Spinal cord (tissue), 10 donors: Measurements from ENCODE around the gene TRMT2A. TPM values are rescaled to one million over a fixed set of nuclear protein-coding genes. Genes with fewer than 3 reads are reported as not detected.

Source experiments
- DNase-seq, 6 donors: peaks; one replicate each; pipeline versions ENCODE4 v3.0.0 to v3.0.0-alpha.2; 2013 to 2015; ENCODE audit warnings: low spot score in 6 of 6, low read depth in 4 of 6
- H3K27ac ChIP-seq: one replicate; pipeline ENCODE4 v1.5.1; 2013; ENCODE audit warnings: low read depth, low read length, control low read depth
- H3K27me3 ChIP-seq: one replicate; pipeline ENCODE4 v1.6.1; 2013; ENCODE audit warnings: low read length; ENCODE audit not compliant: control insufficient read depth, insufficient read depth
- H3K36me3 ChIP-seq: one replicate; pipeline ENCODE4 v1.6.1; 2013; ENCODE audit warnings: low read length; ENCODE audit not compliant: control insufficient read depth, insufficient read depth
- H3K4me1 ChIP-seq: one replicate; pipeline ENCODE4 v1.6.1; 2013; ENCODE audit warnings: low read length; ENCODE audit not compliant: control insufficient read depth, insufficient read depth
- H3K4me3 ChIP-seq: one replicate; pipeline ENCODE4 v1.5.1; 2013; ENCODE audit warnings: low read depth, low read length, control low read depth
- H3K9me3 ChIP-seq: one replicate; pipeline ENCODE4 v1.6.1; 2013; ENCODE audit warnings: low read length; ENCODE audit not compliant: control insufficient read depth, insufficient read depth
- whole genome bisulfite sequencing: methylation state at CpG from one replicate; pipeline ENCODE4 v1.1.5; 2013; ENCODE audit warnings: missing lambda C conversion rate; ENCODE audit not compliant: insufficient coverage; 5-methylcytosine and 5-hydroxymethylcytosine counted together
- polyA plus RNA-seq, 2 donors: library from polyadenylated mRNA; unstranded; fragments of 120-200 nt; gene quantifications; one replicate each; pipeline ENCODE4 v1.2.1, GENCODE V29; 2013; ENCODE audit not compliant: insufficient read length in 2 of 2
- total RNA-seq, 2 donors: library from RNA; depleted of rRNA in 1 of 2; stranded (reverse); fragments of 120-200 nt in 1 of 2; fragments of >200 nt in 1 of 2; gene quantifications; one replicate each; pipeline versions ENCODE4 v1.2.3 to v1.2.4, GENCODE V29; 2013 to 2014
- donor health status: healthy.

The TRMT2A gene
- total and polyA plus RNA-seq, 4 donors, result 24.5 to 57.4 (median 50.0) TPM

GRCh38 chr22:20157430-20158183 lies 40.6 kb upstream of the TRMT2A start:
- H3K4me1 ChIP-seq, result peaks cover 51% of the 10 kb centered on the region
- no peaks in the 10 kb centered on the region for H3K27me3 ChIP-seq
- H3K9me3 ChIP-seq, result no peaks in the 10 kb centered on the region
- no peak for DNase-seq
- 76% methylated on average over 13 of the region's 15 CpGs for WGBS
- peaks cover 3% of the 10 kb centered on the region for H3K36me3 ChIP-seq
- no peak overlapping the region for H3K27ac ChIP-seq
- H3K4me3 ChIP-seq, result no peak overlapping the region

DNA sequence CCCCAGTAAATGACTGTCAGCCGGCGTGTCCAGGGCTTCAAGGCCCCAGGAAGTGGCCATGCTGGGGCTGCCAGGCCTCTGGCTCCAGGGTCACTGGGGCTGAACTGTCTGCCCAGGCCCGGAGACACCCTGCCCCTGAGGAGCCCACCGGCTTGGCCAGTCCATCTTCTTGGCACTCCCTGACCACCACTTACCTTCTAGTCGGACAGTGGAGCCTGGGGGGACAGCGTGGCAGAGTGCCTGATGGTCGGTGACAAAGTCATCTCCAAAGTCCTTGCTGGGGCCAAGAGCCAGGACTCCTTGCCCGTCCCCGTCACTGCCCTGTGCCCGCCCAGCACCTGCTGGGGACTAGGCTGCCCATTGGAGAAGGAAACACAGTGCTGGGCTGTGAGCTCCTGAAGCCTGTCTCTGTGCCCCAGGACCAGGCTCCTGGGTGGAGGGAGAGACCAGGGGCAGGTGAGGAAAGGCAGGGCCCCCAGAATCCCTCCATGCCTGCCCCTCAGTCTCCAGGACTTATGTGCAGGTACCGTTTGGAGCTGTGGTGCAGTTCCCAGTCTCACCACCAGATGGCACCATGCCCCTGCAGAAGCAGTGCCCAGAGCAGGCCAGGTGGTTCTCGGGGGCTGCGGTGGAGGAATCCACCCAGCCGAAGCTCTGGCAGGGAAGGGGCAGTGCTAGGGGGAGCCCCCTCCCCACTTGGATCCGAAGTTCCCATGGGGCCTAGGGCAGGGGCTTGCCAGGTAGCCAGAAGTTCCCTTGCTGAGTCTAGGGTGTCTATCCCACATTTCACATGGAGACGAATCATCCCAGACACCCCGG lies 39.8 kb upstream of the TRMT2A start:
- Histone ChIP-seq H3K4me3 (no peak overlapping the region), H3K27ac (no peak overlapping the region), H3K27me3 (no peaks in the 10 kb centered on the region), H3K4me1 (peaks cover 51% of the 10 kb centered on the region), H3K9me3 (no peaks in the 10 kb centered on the region), H3K36me3 (peaks cover 8% of the 10 kb centered on the region)
- peak; percentile 64 to 96 (median 76) for DNase-seq
- 52% methylated on average over 17 of the region's 17 CpGs for WGBS

GRCh38 chr22:20156042-20156389 lies 39.0 kb upstream of the TRMT2A start:
- Histone ChIP-seq H3K4me3 (no peak overlapping the region), H3K4me1 (peaks cover 51% of the 10 kb centered on the region), H3K27ac (no peak overlapping the region), H3K27me3 (no peaks in the 10 kb centered on the region), H3K36me3 (peaks cover 8% of the 10 kb centered on the region), H3K9me3 (no peaks in the 10 kb centered on the region)
- no peak for DNase-seq
- 71% methylated on average over 5 of the region's 7 CpGs for WGBS

GRCh38 chr22:20155330-20156041 lies 38.5 kb upstream of the TRMT2A start:
- DNase-seq, result peak in 5 of 6 donors; percentile 33 to 90 (median 43)
- H3K9me3 ChIP-seq, result no peaks in the 10 kb centered on the region
- no peak overlapping the region for H3K27ac ChIP-seq
- no peaks in the 10 kb centered on the region for H3K27me3 ChIP-seq
- WGBS, result 18% methylated on average over 22 of the region's 30 CpGs
- H3K4me1 ChIP-seq, result peaks cover 51% of the 10 kb centered on the region
- peaks cover 8% of the 10 kb centered on the region for H3K36me3 ChIP-seq
- H3K4me3 ChIP-seq, result no peak overlapping the region

GRCh38 chr22:20154602-20155187 lies 37.7 kb upstream of the TRMT2A start:
- Histone ChIP-seq H3K36me3 (peaks cover 8% of the 10 kb centered on the region), H3K27me3 (no peaks in the 10 kb centered on the region), H3K4me3 (no peak overlapping the region), H3K9me3 (no peaks in the 10 kb centered on the region), H3K4me1 (peaks cover 51% of the 10 kb centered on the region), H3K27ac (no peak overlapping the region)
- peak in 1 of 6 donors; percentile 39 for DNase-seq
- 75% methylated on average over 13 of the region's 14 CpGs for WGBS

DNA sequence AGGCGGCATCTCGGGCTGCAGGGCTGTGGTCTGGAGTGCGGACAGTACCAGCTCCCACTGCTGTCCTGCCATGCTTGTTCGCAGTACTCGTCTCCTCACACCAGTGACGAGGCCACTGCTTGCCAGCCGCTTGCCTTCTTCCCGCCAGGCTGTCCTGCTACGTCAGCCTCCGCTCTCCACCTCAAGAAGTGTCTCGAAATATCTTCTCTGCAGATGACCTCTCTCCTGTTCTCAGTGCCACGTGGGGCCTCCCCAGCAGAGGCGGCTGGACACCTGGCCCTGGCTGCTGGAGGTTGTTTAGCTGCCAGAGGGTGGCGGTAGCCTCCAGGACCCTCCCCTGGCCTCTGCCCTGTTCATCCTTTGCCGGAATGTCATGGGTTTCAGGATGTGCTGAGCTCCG lies 36.9 kb upstream of the TRMT2A start:
- no peak overlapping the region for H3K27ac ChIP-seq
- H3K36me3 ChIP-seq, result peaks cover 13% of the 10 kb centered on the region
- H3K9me3 ChIP-seq, result no peaks in the 10 kb centered on the region
- H3K4me3 ChIP-seq, result no peak overlapping the region
- no peak for DNase-seq
- no peaks in the 10 kb centered on the region for H3K27me3 ChIP-seq
- 60% methylated on average over 15 of the region's 16 CpGs for WGBS
- H3K4me1 ChIP-seq, result peaks cover 45% of the 10 kb centered on the region

DNA sequence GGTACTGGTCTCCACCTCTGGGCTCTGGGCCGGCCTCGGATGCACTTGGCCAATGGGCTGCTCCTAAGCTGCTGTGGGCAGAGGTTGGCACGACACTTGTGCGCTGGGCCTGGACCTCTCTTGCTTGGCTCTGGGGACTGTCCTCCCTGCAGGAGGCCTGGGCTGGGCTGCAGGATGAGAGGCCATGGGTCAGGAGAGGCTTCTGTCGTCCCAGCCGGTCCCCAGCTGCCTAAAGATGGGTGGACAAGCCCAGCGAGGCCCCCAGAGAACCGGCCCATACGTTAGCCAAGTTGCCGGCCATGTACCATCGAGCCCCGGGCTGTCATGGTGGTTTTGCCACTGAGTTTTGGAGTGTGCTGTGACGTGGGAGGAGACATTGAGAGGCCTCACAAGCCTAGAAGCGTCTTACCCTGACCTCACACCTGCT lies 35.5 kb upstream of the TRMT2A start:
- Histone ChIP-seq H3K27ac (no peak overlapping the region), H3K4me3 (no peak overlapping the region), H3K4me1 (peaks cover 36% of the 10 kb centered on the region), H3K9me3 (no peaks in the 10 kb centered on the region), H3K36me3 (peaks cover 25% of the 10 kb centered on the region), H3K27me3 (no peaks in the 10 kb centered on the region)
- no peak for DNase-seq
- 84% methylated on average over 14 of the region's 14 CpGs for WGBS

GRCh38 chr22:20151276-20151588 lies 34.2 kb upstream of the TRMT2A start:
- Histone ChIP-seq H3K27me3 (no peaks in the 10 kb centered on the region), H3K9me3 (no peaks in the 10 kb centered on the region), H3K4me1 (peaks cover 23% of the 10 kb centered on the region), H3K36me3 (peaks cover 37% of the 10 kb centered on the region), H3K4me3 (no peak overlapping the region), H3K27ac (no peak overlapping the region)
- WGBS, result no CpG with 5 or more reads among the region's 4 CpGs
- no peak for DNase-seq

GRCh38 chr22:20150381-20151275 lies 33.6 kb upstream of the TRMT2A start, which contains the start of gene CCDC188:
Gene CCDC188, minus strand, starts transcription at chr22:20151055. Its CDS starts 69 bp downstream, at chr22:20150986.
- DNase-seq, result no peak
- H3K4me1 ChIP-seq, result peaks cover 17% of the 10 kb centered on the region
- H3K9me3 ChIP-seq, result no peaks in the 10 kb centered on the region
- H3K36me3 ChIP-seq, result peaks cover 42% of the 10 kb centered on the region
- 69% methylated on average over 11 of the region's 14 CpGs for WGBS
- H3K27me3 ChIP-seq, result no peaks in the 10 kb centered on the region
- H3K27ac ChIP-seq, result no peak within 1 kb of the TSS
- H3K4me3 ChIP-seq, result no peak within 1 kb of the TSS
